Activated naive CD4-positive, alpha-beta T cell treated with anti-CD3 and anti-CD28 coated beads, Interleukin-2, amount 50 U/mL, for 24 hours (primary cell): ENCODE results near the gene MEGF9.
A peak's percentile ranks its signal among the peaks of the same experiment; 100 is the strongest.
"Not testable (repeated sequence)": the region's sequence is repeated elsewhere in the genome, so short reads cannot be mapped to it uniquely, and the experiment has no call there.

Source experiments
- H3K27ac Mint-ChIP-seq: one replicate; pipeline ENCODE4 v1.8.0; 2021; ENCODE audit warnings: mild to moderate bottlenecking, mixed read lengths
- H3K27me3 Mint-ChIP-seq: one replicate; pipeline ENCODE4 v1.8.0; 2021; ENCODE audit warnings: mixed read lengths
- H3K36me3 Mint-ChIP-seq: one replicate; pipeline ENCODE4 v1.8.0; 2021; ENCODE audit warnings: mixed read lengths
- H3K4me1 Mint-ChIP-seq: one replicate; pipeline ENCODE4 v1.8.0; 2021; ENCODE audit warnings: mixed read lengths
- H3K4me3 Mint-ChIP-seq: one replicate; pipeline ENCODE4 v1.8.0; 2021; ENCODE audit warnings: mild to moderate bottlenecking, mixed read lengths
- H3K9me3 Mint-ChIP-seq: one replicate; pipeline ENCODE4 v1.8.0; 2021; ENCODE audit warnings: mixed read lengths

MEGF9 gene

GRCh38 chr9:120637919-120638318 is 76.4 kb downstream of the MEGF9 start:
- Mint-ChIP-seq H3K4me3 (no peak overlapping the region), H3K27ac (no peak overlapping the region), H3K9me3 (peaks cover 15% of the 10 kb centered on the region), H3K36me3 (peaks cover 23% of the 10 kb centered on the region), H3K27me3 (no peaks in the 10 kb centered on the region), H3K4me1 (no peaks in the 10 kb centered on the region)

DNA sequence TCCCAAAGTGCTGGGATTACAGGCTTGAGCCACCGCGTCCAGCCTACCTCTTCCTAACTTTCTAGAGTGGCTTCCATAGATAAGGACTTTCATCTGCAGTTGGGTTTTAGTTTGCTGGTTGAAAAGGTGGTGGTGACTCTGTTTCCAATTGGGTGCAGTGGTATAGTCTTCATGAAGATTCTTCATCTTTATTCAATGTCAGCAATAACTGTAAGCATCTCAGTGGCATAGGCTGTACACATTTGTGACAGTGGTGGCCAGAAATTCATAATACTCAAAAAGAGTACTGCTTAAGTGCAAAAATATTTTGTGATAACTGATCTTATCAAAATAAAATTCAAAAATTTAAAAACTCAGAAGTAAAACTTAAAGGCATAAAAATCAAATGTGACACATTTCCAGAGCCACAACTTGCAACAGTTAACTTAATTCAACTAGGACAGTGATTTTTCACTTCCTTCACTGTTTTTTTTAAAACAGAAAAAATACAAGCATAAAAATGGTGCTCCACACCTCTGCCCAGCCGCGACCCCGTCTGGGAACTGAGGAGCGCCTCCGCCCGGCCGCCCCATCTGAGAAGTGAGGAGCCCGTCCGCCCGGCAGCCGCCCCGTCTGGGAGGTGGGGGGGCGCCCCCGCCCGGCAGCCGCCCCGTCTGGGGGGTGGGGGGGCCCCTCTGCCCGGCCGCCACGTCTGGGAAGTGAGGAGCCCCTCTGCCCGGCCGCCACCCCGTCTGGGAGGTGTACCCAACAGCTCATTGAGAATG is 77.9 kb downstream of the MEGF9 start:
- no peaks in the 10 kb centered on the region for H3K4me1 Mint-ChIP-seq
- no peak overlapping the region for H3K27ac Mint-ChIP-seq
- H3K36me3 Mint-ChIP-seq = peaks cover 18% of the 10 kb centered on the region
- no peak overlapping the region for H3K4me3 Mint-ChIP-seq
- peaks cover 15% of the 10 kb centered on the region for H3K9me3 Mint-ChIP-seq
- H3K27me3 Mint-ChIP-seq = no peaks in the 10 kb centered on the region

DNA sequence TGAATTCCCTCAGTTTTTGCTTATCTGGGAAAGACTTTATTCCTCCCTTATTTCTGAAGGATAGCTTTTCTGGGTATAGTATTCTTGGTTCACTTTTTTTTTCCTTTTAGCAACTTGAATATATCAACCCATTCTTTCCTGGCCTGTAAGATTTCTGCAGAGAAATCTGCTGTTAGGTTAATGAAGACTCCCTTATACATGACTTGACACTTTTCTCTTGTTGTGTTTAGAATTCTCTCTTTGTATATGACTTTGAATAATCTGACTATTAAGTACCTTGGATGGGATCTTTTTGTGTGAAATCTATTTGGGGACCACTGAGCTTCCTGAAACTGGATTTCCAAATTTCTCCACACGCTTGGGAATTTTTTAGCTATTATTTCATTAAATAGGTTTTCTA is 79.3 kb downstream of the MEGF9 start:
- Mint-ChIP-seq H3K9me3 (peaks cover 15% of the 10 kb centered on the region), H3K4me3 (no peak overlapping the region), H3K4me1 (no peaks in the 10 kb centered on the region), H3K27me3 (no peaks in the 10 kb centered on the region), H3K36me3 (peaks cover 16% of the 10 kb centered on the region), H3K27ac (no peak overlapping the region)

- Mint-ChIP-seq H3K4me3 (no peak overlapping the region), H3K27me3 (no peaks in the 10 kb centered on the region), H3K9me3 (peaks cover 8% of the 10 kb centered on the region), H3K27ac (no peak overlapping the region), H3K4me1 (peaks cover 3% of the 10 kb centered on the region), H3K36me3 (peaks cover 4% of the 10 kb centered on the region)
Measured at GRCh38 chr9:120630333-120630732, 83.9 kb downstream of the MEGF9 start.

- H3K4me1 Mint-ChIP-seq, H3K4me3 Mint-ChIP-seq, H3K27me3 Mint-ChIP-seq: not testable (repeated sequence)
Measured at GRCh38 chr9:120628925-120629497, 85.3 kb downstream of the MEGF9 start.

GRCh38 chr9:120628207-120628924 is 85.9 kb downstream of the MEGF9 start:
- peaks cover 3% of the 10 kb centered on the region for H3K4me1 Mint-ChIP-seq
- H3K4me3 Mint-ChIP-seq = no peak overlapping the region
- H3K36me3 Mint-ChIP-seq = peaks cover 2% of the 10 kb centered on the region
- H3K27ac Mint-ChIP-seq = no peak overlapping the region
- no peaks in the 10 kb centered on the region for H3K9me3 Mint-ChIP-seq
- no peaks in the 10 kb centered on the region for H3K27me3 Mint-ChIP-seq

More at GRCh38 chr9:120628925-120629497, 85.3 kb downstream of the MEGF9 start:
- H3K36me3 Mint-ChIP-seq, H3K9me3 Mint-ChIP-seq, H3K27ac Mint-ChIP-seq: not testable (repeated sequence)

DNA sequence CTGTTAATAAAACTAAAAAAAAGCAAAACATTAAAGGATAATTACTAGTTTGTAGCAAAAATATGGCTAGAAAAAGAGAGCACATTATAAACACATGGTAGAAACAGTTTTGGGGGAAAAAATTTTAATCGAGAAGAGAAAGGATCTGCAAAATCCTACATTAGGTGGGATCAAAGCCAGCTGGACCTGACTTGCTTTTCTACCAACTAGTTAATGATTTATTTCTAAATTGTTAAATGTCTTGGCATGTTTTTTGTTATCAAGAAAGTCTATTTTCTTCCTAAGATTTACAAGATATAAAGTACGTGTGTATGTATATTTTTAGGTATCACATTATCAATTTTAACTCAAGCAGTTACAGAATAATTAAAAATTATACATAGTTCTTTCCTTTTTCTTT is 87.2 kb downstream of the MEGF9 start:
- no peaks in the 10 kb centered on the region for H3K9me3 Mint-ChIP-seq
- H3K27ac Mint-ChIP-seq = no peak overlapping the region
- H3K27me3 Mint-ChIP-seq = no peaks in the 10 kb centered on the region
- H3K4me3 Mint-ChIP-seq = no peak overlapping the region
- H3K36me3 Mint-ChIP-seq = peaks cover 2% of the 10 kb centered on the region
- peaks cover 3% of the 10 kb centered on the region for H3K4me1 Mint-ChIP-seq

- peaks cover 3% of the 10 kb centered on the region for H3K4me1 Mint-ChIP-seq
- peaks cover 2% of the 10 kb centered on the region for H3K36me3 Mint-ChIP-seq
- no peaks in the 10 kb centered on the region for H3K27me3 Mint-ChIP-seq
- H3K9me3 Mint-ChIP-seq = no peaks in the 10 kb centered on the region
- H3K27ac Mint-ChIP-seq = no peak overlapping the region
- no peak overlapping the region for H3K4me3 Mint-ChIP-seq
Measured at GRCh38 chr9:120626512-120626911, 87.8 kb downstream of the MEGF9 start.

DNA sequence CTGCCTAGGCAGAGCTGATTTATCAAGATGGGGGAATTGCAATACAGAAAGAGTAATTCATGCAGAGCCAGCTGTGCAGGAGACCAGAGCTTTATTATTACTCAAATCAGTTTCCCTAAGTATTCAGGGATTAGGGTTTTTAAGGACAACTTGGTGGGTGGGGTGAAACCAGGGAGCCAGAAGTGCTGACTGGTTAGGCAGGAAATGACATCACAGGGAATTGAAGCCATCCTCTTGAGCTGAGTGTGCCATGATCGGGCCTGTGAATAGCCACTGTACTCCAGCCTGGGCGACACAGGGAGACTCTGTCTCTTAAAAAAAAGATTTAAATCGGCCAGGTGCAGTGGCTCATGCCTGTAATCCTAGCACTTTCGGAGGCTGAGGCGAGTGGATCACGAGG is 89.0 kb downstream of the MEGF9 start:
- H3K9me3 Mint-ChIP-seq = no peaks in the 10 kb centered on the region
- H3K27me3 Mint-ChIP-seq = no peaks in the 10 kb centered on the region
- H3K36me3 Mint-ChIP-seq = no peaks in the 10 kb centered on the region
- no peak overlapping the region for H3K4me3 Mint-ChIP-seq
- no peak overlapping the region for H3K27ac Mint-ChIP-seq
- H3K4me1 Mint-ChIP-seq = peaks cover 5% of the 10 kb centered on the region

DNA sequence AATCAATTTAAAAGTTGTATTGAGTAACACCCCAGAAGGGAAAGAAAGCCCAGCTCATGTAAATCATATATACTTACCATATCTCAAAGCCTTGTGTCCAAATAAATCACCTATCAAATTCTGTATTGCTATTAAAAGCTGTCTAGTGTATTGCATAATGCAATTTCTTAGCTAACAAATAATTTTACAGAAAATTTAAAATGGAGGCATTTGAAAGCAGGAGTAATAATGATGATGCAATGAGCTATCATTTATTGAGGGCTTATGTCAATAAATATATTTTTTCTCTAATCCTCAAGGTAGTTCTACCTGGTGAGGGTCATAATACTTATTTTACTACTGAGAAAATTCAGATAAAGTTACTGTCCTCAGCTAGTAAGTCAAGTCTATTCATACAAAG is 91.5 kb downstream of the MEGF9 start:
- H3K36me3 Mint-ChIP-seq = no peaks in the 10 kb centered on the region

GRCh38 chr9:120621941-120622340 is 92.3 kb downstream of the MEGF9 start:
- Mint-ChIP-seq H3K27me3 (no peaks in the 10 kb centered on the region), H3K27ac (no peak overlapping the region)

More for the DNA sequence above, 91.5 kb downstream of the MEGF9 start:
- H3K27ac Mint-ChIP-seq = no peak overlapping the region
- H3K4me3 Mint-ChIP-seq = no peak overlapping the region
- no peaks in the 10 kb centered on the region for H3K27me3 Mint-ChIP-seq
- no peaks in the 10 kb centered on the region for H3K9me3 Mint-ChIP-seq
- H3K4me1 Mint-ChIP-seq = peaks cover 12% of the 10 kb centered on the region

GRCh38 chr9:120619751-120620655 is 94.3 kb downstream of the MEGF9 start:
- peak overlapping the region; percentile 36 for H3K27ac Mint-ChIP-seq
- H3K36me3 Mint-ChIP-seq = no peaks in the 10 kb centered on the region
- H3K27me3 Mint-ChIP-seq = no peaks in the 10 kb centered on the region
- H3K4me1 Mint-ChIP-seq = peaks cover 9% of the 10 kb centered on the region
- no peak overlapping the region for H3K4me3 Mint-ChIP-seq
- no peaks in the 10 kb centered on the region for H3K9me3 Mint-ChIP-seq

More at GRCh38 chr9:120621941-120622340, 92.3 kb downstream of the MEGF9 start:
- Mint-ChIP-seq H3K36me3 (no peaks in the 10 kb centered on the region), H3K4me3 (no peak overlapping the region), H3K4me1 (peaks cover 12% of the 10 kb centered on the region), H3K9me3 (no peaks in the 10 kb centered on the region)

DNA sequence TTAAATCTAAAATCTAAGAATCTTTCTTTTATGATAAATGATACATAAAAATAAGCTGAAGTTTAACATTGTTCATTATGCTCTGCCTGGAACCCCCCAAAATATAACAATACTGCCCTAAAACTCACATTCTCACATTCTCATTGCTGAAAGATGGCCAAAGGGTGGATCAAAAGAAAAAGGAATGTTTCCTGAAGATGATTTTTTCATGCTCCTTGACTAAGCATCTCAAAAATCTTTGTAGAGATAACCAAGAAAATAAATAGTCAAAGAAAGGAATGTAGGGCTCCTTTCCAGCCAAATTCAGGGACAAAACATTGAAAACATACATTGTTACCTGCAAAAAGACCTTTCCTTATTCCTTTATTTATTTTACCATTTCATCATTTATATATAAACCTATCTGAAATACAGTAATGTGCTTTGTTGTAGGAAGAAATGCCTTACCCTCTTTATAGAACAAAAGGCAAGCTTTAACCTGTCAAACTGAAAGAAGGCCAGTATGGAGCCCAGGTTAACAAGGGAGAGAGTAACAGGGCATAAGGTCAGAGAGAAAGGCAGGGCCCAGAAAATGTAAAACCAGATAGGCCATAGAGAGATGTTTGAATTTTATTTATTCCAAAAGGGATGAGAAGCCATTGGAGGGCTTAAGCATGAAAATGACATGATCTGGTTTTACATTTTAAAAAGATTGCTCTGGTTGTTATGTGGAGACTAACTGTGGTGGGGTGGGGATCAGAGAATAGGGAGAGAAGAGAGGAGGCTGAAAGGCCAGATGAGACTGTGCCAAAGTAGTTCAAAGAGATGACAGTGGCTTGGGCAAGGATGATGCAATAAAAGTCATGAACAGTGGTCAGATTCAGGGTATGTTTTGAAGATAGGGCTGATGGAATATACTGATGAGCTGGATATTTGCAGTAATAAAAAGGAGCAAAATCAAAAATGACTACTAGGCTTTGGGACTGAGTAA is 97.0 kb downstream of the MEGF9 start:
- H3K36me3 Mint-ChIP-seq = no peaks in the 10 kb centered on the region
- H3K4me3 Mint-ChIP-seq = no peak overlapping the region
- no peak overlapping the region for H3K27ac Mint-ChIP-seq
- H3K9me3 Mint-ChIP-seq = no peaks in the 10 kb centered on the region
- H3K27me3 Mint-ChIP-seq = no peaks in the 10 kb centered on the region
- H3K4me1 Mint-ChIP-seq = peaks cover 9% of the 10 kb centered on the region

- no peaks in the 10 kb centered on the region for H3K9me3 Mint-ChIP-seq
- no peaks in the 10 kb centered on the region for H3K27me3 Mint-ChIP-seq
- H3K4me1 Mint-ChIP-seq = no peaks in the 10 kb centered on the region
- H3K27ac Mint-ChIP-seq = no peak overlapping the region
- H3K36me3 Mint-ChIP-seq = peaks cover 10% of the 10 kb centered on the region
- H3K4me3 Mint-ChIP-seq = no peak overlapping the region
Measured at GRCh38 chr9:120612218-120612617, 102.1 kb downstream of the MEGF9 start.
